Measurements from ENCODE around the gene P2RY2.

Gene P2RY2

DNA sequence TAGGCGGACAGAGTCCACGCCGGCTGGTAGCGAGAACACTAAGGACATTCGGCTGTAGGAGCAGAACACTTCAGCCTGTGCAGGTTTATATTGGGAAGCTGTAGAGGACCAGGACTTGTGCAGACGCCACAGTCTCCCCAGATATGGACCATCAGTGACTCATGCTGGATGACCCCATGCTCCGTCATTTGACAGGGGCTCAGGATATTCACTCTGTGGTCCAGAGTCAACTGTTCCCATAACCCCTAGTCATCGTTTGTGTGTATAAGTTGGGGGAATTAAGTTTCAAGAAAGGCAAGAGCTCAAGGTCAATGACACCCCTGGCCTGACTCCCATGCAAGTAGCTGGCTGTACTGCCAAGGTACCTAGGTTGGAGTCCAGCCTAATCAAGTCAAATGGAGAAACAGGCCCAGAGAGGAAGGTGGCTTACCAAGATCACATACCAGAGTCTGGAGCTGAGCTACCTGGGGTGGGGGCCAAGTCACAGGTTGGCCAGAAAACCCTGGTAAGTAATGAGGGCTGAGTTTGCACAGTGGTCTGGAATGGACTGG lies 17.2 kb downstream of the P2RY2 start:
- Mint-ChIP-seq H3K36me3 (ENCODE audit: low read depth) (no peaks in the 10 kb centered on the region), H3K4me3 (no peak overlapping the region), H3K27me3 (ENCODE audit: low read depth) (no peaks in the 10 kb centered on the region), H3K4me1 (ENCODE audit: low read depth) (no peaks in the 10 kb centered on the region), H3K27ac (no peak overlapping the region), H3K9me3 (no peaks in the 10 kb centered on the region)

DNA sequence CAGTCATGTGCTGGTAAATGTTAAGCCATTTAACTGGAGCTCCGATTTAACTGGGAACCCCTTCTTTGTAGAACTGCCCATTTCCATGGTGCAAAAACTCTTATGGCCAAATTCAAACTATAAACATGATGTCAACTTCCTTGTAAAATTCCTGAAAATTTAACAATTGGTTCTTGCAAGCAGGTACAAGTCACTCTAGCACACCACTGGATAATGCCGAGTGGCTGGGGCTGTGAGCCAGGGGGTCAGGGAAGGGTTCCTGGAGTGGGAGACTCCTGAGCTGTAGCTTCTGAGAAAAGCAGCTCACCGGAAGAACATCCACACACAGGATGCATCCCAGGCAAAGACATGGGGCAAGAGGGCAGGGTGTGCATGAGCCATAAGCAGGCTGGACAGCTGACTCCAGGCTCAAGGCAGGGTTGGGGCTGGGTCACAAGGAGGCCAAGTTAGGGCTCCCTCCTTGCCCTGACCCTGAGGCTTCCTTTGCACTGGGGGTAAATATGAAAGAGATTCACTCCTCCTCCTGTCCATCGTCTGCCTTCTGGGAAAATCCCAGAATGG lies 18.2 kb downstream of the P2RY2 start:
- Mint-ChIP-seq H3K9me3 (no peaks in the 10 kb centered on the region), H3K36me3 (ENCODE audit: low read depth) (no peaks in the 10 kb centered on the region), H3K27ac (no peak overlapping the region), H3K4me3 (no peak overlapping the region), H3K4me1 (ENCODE audit: low read depth) (no peaks in the 10 kb centered on the region), H3K27me3 (ENCODE audit: low read depth) (no peaks in the 10 kb centered on the region)

DNA sequence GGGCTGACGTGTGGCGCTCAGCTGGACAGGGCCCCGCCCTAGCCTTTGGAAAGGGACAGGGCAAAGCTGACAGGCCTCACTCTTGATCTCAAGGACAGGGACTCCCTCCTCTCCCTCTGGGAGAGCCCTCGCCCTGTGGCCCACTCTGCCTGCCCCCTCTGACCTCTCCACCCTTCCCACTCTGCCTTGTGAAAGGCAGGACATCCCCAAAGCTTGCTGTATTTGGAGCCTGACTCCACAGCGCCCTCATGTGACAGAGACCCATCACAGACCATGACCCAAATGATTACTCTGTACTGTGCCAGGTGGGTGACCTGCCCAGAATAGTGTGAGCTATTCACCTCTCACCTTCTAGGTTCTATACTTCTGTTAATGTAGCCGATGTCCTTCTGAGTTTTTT lies 18.8 kb downstream of the P2RY2 start:
- H3K9me3 Mint-ChIP-seq = no peaks in the 10 kb centered on the region
- H3K27me3 Mint-ChIP-seq (ENCODE audit: low read depth) = peaks cover 5% of the 10 kb centered on the region
- no peaks in the 10 kb centered on the region for H3K36me3 Mint-ChIP-seq (ENCODE audit: low read depth)
- no peaks in the 10 kb centered on the region for H3K4me1 Mint-ChIP-seq (ENCODE audit: low read depth)
- H3K4me3 Mint-ChIP-seq = no peak overlapping the region
- no peak overlapping the region for H3K27ac Mint-ChIP-seq

DNA sequence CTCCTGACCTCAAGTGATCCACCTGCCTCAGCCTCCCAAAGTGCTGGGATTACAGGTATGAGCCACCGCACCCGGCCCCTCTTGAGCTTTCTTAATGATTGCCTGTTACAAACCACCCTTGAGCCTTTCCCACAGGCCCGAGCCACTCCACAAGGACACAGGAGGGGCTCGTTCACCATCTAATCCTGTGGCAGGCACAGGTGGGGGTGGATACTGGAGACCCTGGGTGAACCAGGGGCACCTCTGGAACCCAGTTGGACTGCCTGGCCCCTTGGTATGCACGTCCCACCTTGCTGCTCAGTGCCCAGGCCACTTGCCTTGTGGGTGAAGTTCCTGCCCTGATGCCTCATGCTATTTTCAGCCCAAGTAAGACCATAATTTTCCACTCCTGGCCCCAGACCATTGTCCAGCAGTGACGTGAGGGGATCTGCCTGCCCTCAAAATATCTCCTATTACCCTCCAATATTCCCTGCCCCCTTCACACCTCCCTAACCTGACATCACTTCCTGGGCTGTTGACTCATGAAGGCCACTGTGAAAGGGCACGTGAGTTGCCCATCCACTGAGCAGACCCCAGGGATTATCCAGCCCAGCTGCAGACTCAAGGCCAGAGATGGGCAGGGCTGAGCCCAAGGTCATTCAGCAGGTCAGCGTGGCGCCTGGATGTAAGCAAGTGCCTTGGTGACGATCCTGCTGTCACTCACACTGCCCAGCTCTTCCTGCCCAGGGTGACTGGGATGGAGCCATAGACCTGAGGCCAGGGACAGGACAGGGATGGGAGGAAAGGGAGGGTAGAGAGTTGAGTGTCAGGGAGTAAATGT lies 19.6 kb downstream of the P2RY2 start:
- no peaks in the 10 kb centered on the region for H3K9me3 Mint-ChIP-seq
- H3K36me3 Mint-ChIP-seq (ENCODE audit: low read depth) = no peaks in the 10 kb centered on the region
- H3K4me3 Mint-ChIP-seq = no peak overlapping the region
- H3K27me3 Mint-ChIP-seq (ENCODE audit: low read depth) = peaks cover 5% of the 10 kb centered on the region
- H3K4me1 Mint-ChIP-seq (ENCODE audit: low read depth) = no peaks in the 10 kb centered on the region
- H3K27ac Mint-ChIP-seq = no peak overlapping the region

DNA sequence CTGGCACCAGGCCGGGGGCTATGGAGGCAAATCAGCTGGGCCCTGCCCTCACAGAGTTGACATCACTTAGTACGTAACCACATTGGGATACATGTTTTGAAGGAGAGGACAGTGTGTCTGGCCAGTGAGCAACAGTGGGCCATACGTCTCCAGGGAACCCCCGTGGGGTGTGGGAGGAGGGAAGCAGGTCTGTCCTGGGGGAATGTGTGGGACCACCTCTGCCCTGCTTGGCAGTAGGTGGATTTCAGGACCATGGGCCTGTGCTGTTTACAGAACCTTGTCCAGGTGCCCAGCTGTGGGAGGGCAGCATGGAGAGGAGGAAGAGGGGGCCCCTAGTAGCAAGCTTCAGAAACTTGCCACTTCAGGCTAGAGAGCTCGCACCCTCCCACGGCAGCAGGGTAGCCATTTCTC lies 21.0 kb downstream of the P2RY2 start:
- Mint-ChIP-seq H3K36me3 (ENCODE audit: low read depth) (no peaks in the 10 kb centered on the region), H3K4me3 (no peak overlapping the region), H3K4me1 (ENCODE audit: low read depth) (no peaks in the 10 kb centered on the region), H3K27ac (no peak overlapping the region), H3K9me3 (no peaks in the 10 kb centered on the region), H3K27me3 (ENCODE audit: low read depth) (peaks cover 5% of the 10 kb centered on the region)

DNA sequence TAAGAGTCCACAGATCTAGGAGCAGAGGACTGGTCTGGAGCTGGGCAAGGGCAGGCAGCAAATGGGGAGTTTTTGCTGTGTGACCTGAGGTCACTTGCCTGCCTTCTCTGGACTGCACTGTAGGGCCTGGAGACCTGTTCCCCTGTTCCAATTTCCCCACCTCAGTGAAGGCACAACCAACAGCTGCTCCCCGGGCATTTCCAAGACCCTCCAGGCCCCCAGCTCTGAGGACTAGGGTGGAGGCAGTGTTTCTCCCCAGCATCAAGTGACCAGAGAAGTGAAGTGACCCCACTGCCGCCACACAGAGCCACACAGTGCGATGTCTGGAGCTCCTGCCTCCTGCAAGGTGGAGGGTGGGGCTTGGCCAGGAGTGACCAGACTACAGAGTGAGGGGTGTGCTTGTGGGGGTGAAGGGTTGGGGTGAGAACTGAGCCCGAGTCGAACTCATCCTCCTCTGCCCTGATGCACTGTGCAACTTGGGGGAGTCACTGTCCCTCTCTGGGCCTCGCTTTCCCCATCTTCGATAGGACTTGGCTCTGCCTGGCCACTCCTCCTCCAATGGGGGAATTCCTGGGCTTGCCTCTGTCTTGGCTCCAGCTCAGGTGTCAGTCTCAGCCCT lies 21.6 kb downstream of the P2RY2 start:
- peaks cover 5% of the 10 kb centered on the region for H3K27me3 Mint-ChIP-seq (ENCODE audit: low read depth)
- H3K36me3 Mint-ChIP-seq (ENCODE audit: low read depth) = no peaks in the 10 kb centered on the region
- H3K4me1 Mint-ChIP-seq (ENCODE audit: low read depth) = no peaks in the 10 kb centered on the region
- no peaks in the 10 kb centered on the region for H3K9me3 Mint-ChIP-seq
- H3K4me3 Mint-ChIP-seq = no peak overlapping the region
- H3K27ac Mint-ChIP-seq = no peak overlapping the region

DNA sequence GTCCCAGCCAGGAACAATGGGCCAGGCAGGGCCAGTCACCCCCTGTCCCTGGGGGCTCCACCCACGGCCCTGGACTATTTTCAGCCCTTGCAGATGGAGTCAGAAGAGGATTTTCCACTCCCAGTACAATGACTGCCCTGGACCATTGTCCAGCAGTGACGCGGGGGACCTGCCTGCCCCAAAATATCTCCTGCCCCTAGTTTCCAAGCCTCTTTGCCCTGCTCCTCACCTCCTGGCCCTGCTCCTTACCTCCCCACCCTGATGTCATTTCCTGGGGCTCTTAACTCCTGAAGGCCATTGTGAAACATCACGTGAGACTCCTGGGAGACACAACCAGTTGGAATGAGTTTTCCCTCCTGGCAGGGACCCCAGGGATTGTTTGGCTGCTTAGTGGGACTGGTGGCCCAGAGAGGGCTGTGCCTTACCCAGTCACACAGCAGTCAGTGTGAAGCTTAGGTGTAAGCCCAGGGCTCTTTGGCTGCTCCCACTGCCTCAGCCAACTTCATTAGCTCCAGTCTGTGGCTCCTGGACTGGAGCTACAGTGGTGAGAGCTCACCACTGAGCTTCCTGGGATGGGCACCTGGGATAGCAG lies 22.2 kb downstream of the P2RY2 start:
- Mint-ChIP-seq H3K36me3 (ENCODE audit: low read depth) (no peaks in the 10 kb centered on the region), H3K4me1 (ENCODE audit: low read depth) (no peaks in the 10 kb centered on the region), H3K4me3 (no peak overlapping the region), H3K9me3 (no peaks in the 10 kb centered on the region), H3K27ac (no peak overlapping the region), H3K27me3 (ENCODE audit: low read depth) (peaks cover 10% of the 10 kb centered on the region)

DNA sequence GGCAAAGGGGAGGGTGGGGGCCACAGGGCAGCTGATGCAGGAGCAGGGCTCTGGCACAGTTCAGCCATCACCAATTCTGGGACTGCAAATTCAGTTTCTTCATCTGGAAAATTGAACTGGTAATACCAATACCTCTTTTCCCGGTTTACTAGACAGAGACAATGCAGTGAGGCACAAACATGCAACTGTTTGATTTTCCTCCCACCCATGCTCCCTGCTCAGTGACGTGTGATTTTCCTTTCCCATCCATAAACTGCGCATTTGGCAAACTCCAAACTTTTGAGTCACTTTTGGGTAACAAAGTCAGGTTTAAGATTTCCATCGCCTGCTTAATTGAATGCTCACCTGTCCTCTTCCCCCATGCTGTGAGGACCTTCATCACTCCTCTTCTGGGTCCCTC lies 23.2 kb downstream of the P2RY2 start:
- Mint-ChIP-seq H3K27ac (no peak overlapping the region), H3K36me3 (ENCODE audit: low read depth) (no peaks in the 10 kb centered on the region), H3K4me3 (no peak overlapping the region), H3K4me1 (ENCODE audit: low read depth) (no peaks in the 10 kb centered on the region), H3K9me3 (no peaks in the 10 kb centered on the region), H3K27me3 (ENCODE audit: low read depth) (peaks cover 11% of the 10 kb centered on the region)

DNA sequence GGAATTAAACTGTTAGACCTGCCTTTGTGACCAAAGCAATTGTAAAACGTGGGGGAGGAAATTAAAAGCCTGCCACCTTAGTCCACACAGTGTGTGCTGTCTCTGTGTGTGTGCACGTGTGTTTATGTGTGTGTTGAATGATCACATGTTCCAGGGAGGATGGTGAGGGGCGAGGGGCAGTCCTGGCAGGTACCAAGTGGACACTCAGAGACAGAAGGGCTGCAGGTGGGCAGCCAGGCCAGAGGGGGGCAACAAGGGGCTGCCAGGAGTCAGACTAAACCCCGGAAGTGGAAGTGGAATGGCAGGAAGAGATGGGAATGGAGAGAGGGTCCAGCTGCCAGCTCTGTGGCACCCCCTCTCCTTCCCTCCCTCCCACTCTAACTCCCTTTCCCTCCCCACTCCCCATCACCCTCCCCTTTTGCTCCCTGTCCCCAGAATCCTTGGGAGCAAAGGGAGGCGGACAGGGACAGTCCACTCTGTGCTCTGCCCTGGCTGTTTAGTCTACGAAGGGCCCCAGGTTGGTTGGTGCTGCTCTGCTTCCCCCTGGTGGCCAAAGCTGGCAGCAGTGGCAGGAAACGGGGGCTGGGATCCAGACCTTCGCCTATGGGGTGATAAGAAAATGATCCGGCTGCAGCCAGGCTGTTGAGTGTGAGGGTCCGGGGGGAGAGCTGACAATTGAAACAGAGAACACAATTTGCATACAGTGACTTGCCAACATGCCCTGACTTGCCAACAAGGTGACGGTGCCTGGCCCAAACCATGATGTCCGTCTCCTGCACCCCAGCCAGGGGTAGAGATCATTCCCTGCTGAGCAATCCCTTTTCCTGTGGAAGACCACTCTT lies 24.4 kb downstream of the P2RY2 start:
- Mint-ChIP-seq H3K27me3 (ENCODE audit: low read depth) (peaks cover 13% of the 10 kb centered on the region), H3K4me3 (no peak overlapping the region), H3K36me3 (ENCODE audit: low read depth) (no peaks in the 10 kb centered on the region), H3K27ac (no peak overlapping the region), H3K4me1 (ENCODE audit: low read depth) (peaks cover 3% of the 10 kb centered on the region), H3K9me3 (no peaks in the 10 kb centered on the region)

DNA sequence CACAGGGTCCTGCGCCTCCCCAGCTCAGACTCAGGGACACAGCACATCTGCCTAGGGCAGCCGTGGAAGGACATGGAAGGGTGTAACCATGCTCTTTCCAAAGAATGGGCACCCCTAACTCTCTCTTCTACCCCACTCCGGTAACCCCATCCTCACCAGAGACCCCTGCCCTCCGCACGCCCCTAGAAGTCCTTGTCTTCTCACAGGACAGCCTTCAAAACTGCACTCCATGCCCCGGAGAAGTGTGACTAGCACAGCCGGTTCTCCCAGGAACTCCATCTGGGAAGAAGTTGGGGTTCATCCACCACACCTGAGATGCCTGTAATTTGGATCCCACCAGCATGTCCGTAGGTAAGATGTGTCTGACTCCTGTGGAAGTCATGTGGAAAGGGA lies 25.0 kb downstream of the P2RY2 start:
- Mint-ChIP-seq H3K36me3 (ENCODE audit: low read depth) (no peaks in the 10 kb centered on the region), H3K27me3 (ENCODE audit: low read depth) (peaks cover 13% of the 10 kb centered on the region), H3K27ac (no peak overlapping the region), H3K9me3 (no peaks in the 10 kb centered on the region), H3K4me3 (no peak overlapping the region), H3K4me1 (ENCODE audit: low read depth) (peaks cover 3% of the 10 kb centered on the region)

DNA sequence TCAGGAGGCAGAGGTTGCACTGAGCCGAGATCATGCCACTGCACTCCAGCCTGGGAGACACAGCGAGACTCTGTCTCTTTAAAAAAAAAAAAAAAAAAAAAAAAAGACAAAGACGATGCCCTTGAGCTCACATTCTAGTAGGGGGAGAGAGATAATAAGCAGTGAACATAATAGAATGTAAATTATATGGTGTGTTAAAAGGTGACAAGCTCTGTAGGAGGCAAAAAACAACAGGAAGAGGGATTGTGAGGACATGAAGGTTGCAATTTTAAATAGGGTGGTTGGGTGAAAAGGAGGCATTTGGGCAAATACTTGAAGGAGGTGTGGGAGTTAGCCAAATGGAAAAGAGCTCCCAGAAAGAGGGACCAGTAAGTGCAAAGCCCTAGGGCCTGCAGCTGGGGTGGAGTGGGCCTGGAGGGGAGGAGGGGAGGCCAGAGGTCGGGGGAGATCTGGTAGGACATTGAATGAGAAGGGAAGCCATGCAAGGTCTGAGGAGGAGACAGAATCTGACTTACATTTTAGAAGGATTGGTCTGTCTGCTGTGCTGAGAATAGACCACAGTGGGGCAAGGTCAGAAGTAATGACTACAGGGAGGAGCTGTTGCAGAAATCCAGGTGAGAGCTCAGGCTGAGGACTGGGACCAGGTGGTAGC lies 26.6 kb downstream of the P2RY2 start:
- Mint-ChIP-seq H3K9me3 (no peaks in the 10 kb centered on the region), H3K27me3 (ENCODE audit: low read depth) (peaks cover 13% of the 10 kb centered on the region), H3K4me1 (ENCODE audit: low read depth) (peaks cover 9% of the 10 kb centered on the region), H3K36me3 (ENCODE audit: low read depth) (no peaks in the 10 kb centered on the region), H3K27ac (no peak overlapping the region), H3K4me3 (no peak overlapping the region)

DNA sequence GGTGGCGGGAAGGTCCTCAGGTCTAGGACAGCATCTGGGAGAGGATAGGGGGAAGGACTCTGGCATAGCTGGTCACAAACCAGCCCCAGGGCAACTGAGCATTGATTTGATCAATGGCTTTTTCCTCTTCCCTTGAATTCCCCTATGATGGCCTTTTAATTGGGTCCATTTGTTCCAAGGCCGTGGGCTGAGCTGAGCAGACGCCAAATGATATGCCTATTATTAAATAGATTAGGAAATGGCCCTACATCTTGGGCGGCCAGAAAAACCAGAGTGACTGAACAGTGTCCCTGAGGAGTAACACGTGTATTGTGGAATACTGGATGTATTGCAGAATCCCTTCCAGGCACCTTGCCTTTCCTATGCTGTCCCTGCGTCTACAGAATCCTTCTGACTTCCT lies 27.4 kb downstream of the P2RY2 start:
- peaks cover 13% of the 10 kb centered on the region for H3K27me3 Mint-ChIP-seq (ENCODE audit: low read depth)
- no peak overlapping the region for H3K4me3 Mint-ChIP-seq
- H3K9me3 Mint-ChIP-seq = no peaks in the 10 kb centered on the region
- H3K36me3 Mint-ChIP-seq (ENCODE audit: low read depth) = no peaks in the 10 kb centered on the region
- peaks cover 9% of the 10 kb centered on the region for H3K4me1 Mint-ChIP-seq (ENCODE audit: low read depth)
- no peak overlapping the region for H3K27ac Mint-ChIP-seq

DNA sequence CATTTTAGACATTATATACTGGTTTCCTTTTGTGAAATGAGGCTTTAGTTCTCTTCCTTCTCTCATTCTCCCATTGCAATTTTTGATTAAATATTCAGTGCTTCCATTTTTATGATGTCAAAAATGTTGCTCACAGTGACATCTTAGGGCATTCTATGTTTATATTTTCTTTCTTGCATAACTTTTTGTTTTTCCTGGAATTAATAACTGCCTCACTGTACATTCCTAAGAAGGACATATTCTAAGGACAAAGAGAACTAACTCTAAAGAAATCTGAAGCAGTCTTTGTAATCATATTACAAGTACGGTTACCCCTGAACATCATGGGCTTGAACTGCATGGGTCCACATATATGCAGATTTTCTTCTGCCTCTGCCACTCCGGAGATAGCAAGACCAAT lies 28.2 kb downstream of the P2RY2 start:
- H3K9me3 Mint-ChIP-seq = no peaks in the 10 kb centered on the region
- H3K27me3 Mint-ChIP-seq (ENCODE audit: low read depth) = peaks cover 13% of the 10 kb centered on the region
- H3K4me3 Mint-ChIP-seq = no peak overlapping the region
- no peak overlapping the region for H3K27ac Mint-ChIP-seq
- H3K36me3 Mint-ChIP-seq (ENCODE audit: low read depth) = no peaks in the 10 kb centered on the region
- H3K4me1 Mint-ChIP-seq (ENCODE audit: low read depth) = peaks cover 9% of the 10 kb centered on the region
